ENCODE data around the gene GGACT.
"Not testable (repeated sequence)": the region's sequence is repeated elsewhere in the genome, so short reads cannot be mapped to it uniquely, and the experiment has no call there.

The GGACT gene

GRCh38 chr13:100600461-100600860 is 11.9 kb upstream of the GGACT start:
- DNase-seq: no peak

GRCh38 chr13:100597253-100597652 is 8.7 kb upstream of the GGACT start:
- no peak for DNase-seq

GRCh38 chr13:100596516-100596915 is 7.9 kb upstream of the GGACT start:
- no peak for DNase-seq

- DNase-seq: no peak
Observed at GRCh38 chr13:100594731-100595130, 6.1 kb upstream of the GGACT start.

GRCh38 chr13:100594255-100594654 is 5.7 kb upstream of the GGACT start:
- DNase-seq: no peak

- no peak for DNase-seq
Observed at GRCh38 chr13:100589178-100589725, 663 bp upstream of the GGACT start.

GRCh38 chr13:100584896-100585295 is 3.7 kb downstream of the GGACT start:
- DNase-seq: no peak

- DNase-seq: no peak
Observed at GRCh38 chr13:100581504-100581903, 7.1 kb downstream of the GGACT start.

- DNase-seq: no peak
Observed at GRCh38 chr13:100581030-100581429, 7.6 kb downstream of the GGACT start.

GRCh38 chr13:100580045-100580444 is 8.5 kb downstream of the GGACT start:
- DNase-seq: no peak

- not testable (repeated sequence) for DNase-seq
Observed at GRCh38 chr13:100577239-100577638, 11.3 kb downstream of the GGACT start.

GRCh38 chr13:100573121-100573520 is 15.5 kb downstream of the GGACT start:
- DNase-seq: peak; percentile 61

GRCh38 chr13:100566543-100566942 is 22.0 kb downstream of the GGACT start:
- DNase-seq: no peak

GRCh38 chr13:100565286-100565685 is 23.3 kb downstream of the GGACT start:
- DNase-seq: no peak

GRCh38 chr13:100564444-100565223 is 24.0 kb downstream of the GGACT start:
- DNase-seq: no peak

GRCh38 chr13:100563779-100564178 is 24.8 kb downstream of the GGACT start:
- no peak for DNase-seq

GRCh38 chr13:100561599-100562204 is 26.9 kb downstream of the GGACT start:
- DNase-seq: no peak

GRCh38 chr13:100561158-100561499 is 27.5 kb downstream of the GGACT start:
- no peak for DNase-seq

GRCh38 chr13:100560498-100561157 is 28.0 kb downstream of the GGACT start:
- DNase-seq: no peak

GRCh38 chr13:100559886-100560285 is 28.7 kb downstream of the GGACT start:
- no peak for DNase-seq

GRCh38 chr13:100552755-100553154 is 35.8 kb downstream of the GGACT start:
- no peak for DNase-seq

GRCh38 chr13:100549316-100549715 is 39.3 kb downstream of the GGACT start:
- DNase-seq: no peak

GRCh38 chr13:100547791-100548201 is 40.8 kb downstream of the GGACT start:
- DNase-seq: no peak
